ENCODE results near the gene ATP8A2.
"Not testable (repeated sequence)": the region's sequence is repeated elsewhere in the genome, so short reads cannot be mapped to it uniquely, and the experiment has no call there.

DNA sequence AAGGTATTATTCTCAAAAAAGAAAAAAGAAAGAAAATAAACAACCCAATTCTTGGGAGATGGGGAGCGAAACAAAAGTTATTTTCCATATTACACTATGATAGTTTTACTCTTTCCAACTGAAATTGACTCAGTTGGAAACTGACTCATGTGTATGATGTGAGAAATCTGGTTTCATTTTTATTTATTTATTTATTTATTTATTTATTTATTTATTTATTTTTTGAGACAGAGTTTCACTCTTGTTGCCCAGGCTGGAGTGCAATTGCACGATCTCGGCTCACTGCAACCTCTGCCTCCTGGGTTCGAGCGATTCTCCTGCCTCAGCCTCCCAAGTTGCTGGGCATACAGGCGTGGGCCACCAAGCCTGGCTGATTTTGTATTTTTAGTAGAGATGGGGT is 11.3 kb upstream of the ATP8A2 start:
- TF ChIP-seq CTCF (conservative IDR thresholded peaks at IDR 0.05); EZH2 (IDR thresholded peaks at IDR 0.05; ENCODE audit: low read depth): not testable (repeated sequence)
